ENCODE measurements around the gene PLCB2. TPM values are rescaled to one million over a fixed set of nuclear protein-coding genes. Genes with fewer than 3 reads are reported as not detected.
A peak's percentile ranks its signal among the peaks of the same experiment; 100 is the strongest.

The PLCB2 gene
- total RNA-seq, 1 experiment from 2014 or later: 7.4 TPM

DNA sequence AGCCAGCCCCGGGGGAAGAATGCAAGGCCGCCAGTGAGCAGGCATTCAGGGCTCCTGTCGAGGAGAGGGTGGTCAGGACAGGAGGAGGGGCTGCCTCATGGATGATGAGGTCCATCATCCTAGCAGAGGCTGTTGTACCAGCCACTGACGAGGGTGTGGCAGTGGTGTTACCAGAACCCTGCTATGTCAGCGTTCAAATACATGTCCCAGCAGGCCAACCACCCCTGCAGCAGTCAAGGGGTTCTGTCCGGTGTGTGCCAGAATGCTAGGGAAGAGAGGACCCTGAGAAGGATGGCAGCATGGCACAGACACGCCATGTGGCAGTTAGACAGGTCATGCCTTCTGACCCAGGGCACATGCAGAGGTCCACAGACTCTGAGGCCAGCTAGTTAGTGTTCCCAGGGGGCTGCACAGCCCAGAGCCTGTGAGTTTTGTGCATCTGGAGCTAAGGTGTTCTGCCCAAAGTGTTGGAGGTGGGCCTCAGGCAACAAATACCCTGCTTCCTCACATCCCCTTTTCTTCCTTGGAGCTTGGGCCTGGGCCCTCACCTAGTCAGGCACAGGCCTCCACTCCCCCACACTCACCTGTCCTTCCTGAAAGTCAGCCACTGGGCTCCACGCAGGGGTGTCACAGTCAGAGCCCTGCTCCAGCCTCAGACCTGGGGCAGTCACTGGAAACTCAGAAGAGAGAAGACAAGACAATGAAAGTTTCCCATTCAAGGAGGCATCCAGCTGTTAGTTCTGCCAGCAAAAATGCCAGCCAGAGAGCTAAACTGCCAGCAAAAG, 61.0 kb downstream of the PLCB2 start:
- no peak overlapping the region for H2AFZ ChIP-seq (ENCODE audit: low read length)
- peaks cover 21% of the 10 kb centered on the region for H3K27me3 Mint-ChIP-seq (ENCODE audit: low read depth)
- DNase-seq: no peak
- no peak overlapping the region for H3K23ac ChIP-seq (ENCODE audit: insufficient read length, low read depth, low read length)
- no peaks in the 10 kb centered on the region for H3K4me1 ChIP-seq (ENCODE audit: insufficient read depth, low read length)
- H3K27ac Mint-ChIP-seq: peak overlapping the region in 1 of 3 experiments; percentile 67; a peak in 1 of 7 replicates
- no peaks in the 10 kb centered on the region for H3K79me2 ChIP-seq (ENCODE audit: insufficient read depth, low read length)
- no peak overlapping the region for H3K4ac ChIP-seq (ENCODE audit: low read depth, low read length)
- H3K36me3 Mint-ChIP-seq (ENCODE audit: insufficient read depth in 1 of 3, low read depth in 3 of 3): no peaks in the 10 kb centered on the region
- no peak overlapping the region for H2AK5ac ChIP-seq (ENCODE audit: insufficient read length, low read length)
- no peak overlapping the region for H2BK15ac ChIP-seq (ENCODE audit: low read depth, low read length)
- no peaks in the 10 kb centered on the region for H4K20me1 ChIP-seq (ENCODE audit: control insufficient read depth, insufficient read depth, insufficient read length)
- H2BK120ac ChIP-seq (ENCODE audit: low read depth, low read length, poor library complexity, severe bottlenecking): no peak overlapping the region
- H3K27ac ChIP-seq (ENCODE audit: insufficient read length, low read depth, low read length): no peak overlapping the region
- H3K23me2 ChIP-seq (ENCODE audit: insufficient read length, low read depth, low read length, poor library complexity, severe bottlenecking): no peaks in the 10 kb centered on the region
- no peak overlapping the region for H3K18ac ChIP-seq (ENCODE audit: insufficient read length, low read depth, low read length)
- H3K4me1 Mint-ChIP-seq: peaks cover 15 to 20% of the 10 kb centered on the region in 2 experiments
- no peak overlapping the region for H4K91ac ChIP-seq (ENCODE audit: insufficient read length, low read depth, low read length)
- no peak overlapping the region for H3T11ph ChIP-seq (ENCODE audit: low read length)
- H2BK12ac ChIP-seq (ENCODE audit: insufficient read length, low read depth, low read length): no peak overlapping the region
- no peak overlapping the region for H3K14ac ChIP-seq (ENCODE audit: insufficient read depth, low read length)
- H3K56ac ChIP-seq (ENCODE audit: insufficient read length, low read depth, low read length): no peak overlapping the region
- H2BK5ac ChIP-seq (ENCODE audit: insufficient read length, low read length): no peak overlapping the region
- no peak overlapping the region for H3K9ac ChIP-seq (ENCODE audit: extremely low read depth, insufficient read length, low read length)
- no peak overlapping the region for H4K5ac ChIP-seq (ENCODE audit: insufficient read length, low read depth, low read length)
- no CpG with 5 or more reads among the region's 8 CpGs for WGBS (ENCODE audit: extremely low coverage, insufficient read length, low lambda C conversion rate)
- H3K4me2 ChIP-seq (ENCODE audit: insufficient read depth, insufficient read length, low read length): no peak overlapping the region
- no peaks in the 10 kb centered on the region for H3K79me1 ChIP-seq (ENCODE audit: insufficient read depth, low read depth, low read length, poor library complexity, severe bottlenecking)
- H2BK20ac ChIP-seq (ENCODE audit: low read depth, low read length, poor library complexity, severe bottlenecking): no peak overlapping the region
- H3K4me3 Mint-ChIP-seq: no peak overlapping the region
- TF ChIP-seq, protein P1, sequence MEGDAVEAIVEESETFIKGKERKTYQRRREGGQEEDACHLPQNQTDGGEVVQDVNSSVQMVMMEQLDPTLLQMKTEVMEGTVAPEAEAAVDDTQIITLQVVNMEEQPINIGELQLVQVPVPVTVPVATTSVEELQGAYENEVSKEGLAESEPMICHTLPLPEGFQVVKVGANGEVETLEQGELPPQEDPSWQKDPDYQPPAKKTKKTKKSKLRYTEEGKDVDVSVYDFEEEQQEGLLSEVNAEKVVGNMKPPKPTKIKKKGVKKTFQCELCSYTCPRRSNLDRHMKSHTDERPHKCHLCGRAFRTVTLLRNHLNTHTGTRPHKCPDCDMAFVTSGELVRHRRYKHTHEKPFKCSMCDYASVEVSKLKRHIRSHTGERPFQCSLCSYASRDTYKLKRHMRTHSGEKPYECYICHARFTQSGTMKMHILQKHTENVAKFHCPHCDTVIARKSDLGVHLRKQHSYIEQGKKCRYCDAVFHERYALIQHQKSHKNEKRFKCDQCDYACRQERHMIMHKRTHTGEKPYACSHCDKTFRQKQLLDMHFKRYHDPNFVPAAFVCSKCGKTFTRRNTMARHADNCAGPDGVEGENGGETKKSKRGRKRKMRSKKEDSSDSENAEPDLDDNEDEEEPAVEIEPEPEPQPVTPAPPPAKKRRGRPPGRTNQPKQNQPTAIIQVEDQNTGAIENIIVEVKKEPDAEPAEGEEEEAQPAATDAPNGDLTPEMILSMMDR (conservative IDR thresholded peaks at IDR 0.05): no peak
- peaks cover 3% of the 10 kb centered on the region; the same call in 1 of the 2 replicates for H3K27me3 ChIP-seq (ENCODE audit: insufficient read depth, low read length)
- H3K9me3 ChIP-seq (ENCODE audit: control insufficient read depth, low read depth, low read length): no peaks in the 10 kb centered on the region
- H3K9me3 Mint-ChIP-seq: no peaks in the 10 kb centered on the region
- no peak overlapping the region for H4K8ac ChIP-seq (replicated peaks; ENCODE audit: insufficient read length, low read depth, low read length)

Measured in H9 (cell line).